Measurements from ENCODE around the gene CYP2A6.

Gene CYP2A6

DNA sequence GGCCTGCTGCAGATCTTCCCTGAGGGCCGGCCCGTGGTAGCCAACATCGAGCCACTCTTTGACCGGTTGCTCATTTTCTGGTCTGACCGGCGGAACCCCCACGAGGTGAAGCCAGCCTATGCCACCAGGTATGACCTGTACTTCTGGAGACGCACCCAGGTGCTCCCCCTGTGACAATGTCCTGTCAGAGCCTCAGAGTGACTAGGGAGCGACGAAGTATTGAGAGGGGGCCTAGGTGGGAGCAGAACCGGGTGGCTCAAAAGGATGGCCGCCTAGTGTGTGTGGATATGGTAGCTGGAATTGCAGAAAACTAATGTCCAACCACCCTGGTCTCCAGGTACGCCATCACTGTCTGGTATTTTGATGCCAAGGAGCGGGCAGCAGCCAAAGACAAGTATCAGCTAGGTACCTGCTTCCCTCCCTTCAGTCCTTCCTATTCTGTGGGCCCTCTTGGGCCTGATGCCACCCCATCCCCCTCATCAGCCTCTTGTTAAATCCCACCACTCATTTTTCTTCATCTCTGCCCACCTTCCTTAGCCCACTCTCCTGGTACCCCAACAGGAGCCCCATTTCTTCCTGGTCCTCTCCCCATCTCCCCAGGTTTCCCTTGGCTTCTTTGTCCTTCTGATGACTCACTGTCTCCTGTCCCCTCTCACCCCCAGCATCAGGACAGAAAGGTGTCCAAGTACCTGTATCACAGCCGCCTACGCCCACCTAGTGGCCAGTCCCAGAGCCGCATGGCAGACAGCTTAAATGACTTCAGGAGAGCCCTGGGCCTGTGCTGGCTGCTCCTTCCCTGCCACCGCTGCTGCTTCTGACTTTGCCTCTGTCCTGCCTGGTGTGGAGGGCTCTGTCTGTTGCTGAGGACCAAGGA, 42.9 kb downstream of the CYP2A6 start:
- TF ChIP-seq, protein P1, sequence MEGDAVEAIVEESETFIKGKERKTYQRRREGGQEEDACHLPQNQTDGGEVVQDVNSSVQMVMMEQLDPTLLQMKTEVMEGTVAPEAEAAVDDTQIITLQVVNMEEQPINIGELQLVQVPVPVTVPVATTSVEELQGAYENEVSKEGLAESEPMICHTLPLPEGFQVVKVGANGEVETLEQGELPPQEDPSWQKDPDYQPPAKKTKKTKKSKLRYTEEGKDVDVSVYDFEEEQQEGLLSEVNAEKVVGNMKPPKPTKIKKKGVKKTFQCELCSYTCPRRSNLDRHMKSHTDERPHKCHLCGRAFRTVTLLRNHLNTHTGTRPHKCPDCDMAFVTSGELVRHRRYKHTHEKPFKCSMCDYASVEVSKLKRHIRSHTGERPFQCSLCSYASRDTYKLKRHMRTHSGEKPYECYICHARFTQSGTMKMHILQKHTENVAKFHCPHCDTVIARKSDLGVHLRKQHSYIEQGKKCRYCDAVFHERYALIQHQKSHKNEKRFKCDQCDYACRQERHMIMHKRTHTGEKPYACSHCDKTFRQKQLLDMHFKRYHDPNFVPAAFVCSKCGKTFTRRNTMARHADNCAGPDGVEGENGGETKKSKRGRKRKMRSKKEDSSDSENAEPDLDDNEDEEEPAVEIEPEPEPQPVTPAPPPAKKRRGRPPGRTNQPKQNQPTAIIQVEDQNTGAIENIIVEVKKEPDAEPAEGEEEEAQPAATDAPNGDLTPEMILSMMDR (conservative IDR thresholded peaks at IDR 0.05; ENCODE audit: low read length) = no peak
- no peak overlapping the region for H3K4me3 ChIP-seq (ENCODE audit: low read length)
- DNase-seq (ENCODE audit: low read depth) = no peak

DNA sequence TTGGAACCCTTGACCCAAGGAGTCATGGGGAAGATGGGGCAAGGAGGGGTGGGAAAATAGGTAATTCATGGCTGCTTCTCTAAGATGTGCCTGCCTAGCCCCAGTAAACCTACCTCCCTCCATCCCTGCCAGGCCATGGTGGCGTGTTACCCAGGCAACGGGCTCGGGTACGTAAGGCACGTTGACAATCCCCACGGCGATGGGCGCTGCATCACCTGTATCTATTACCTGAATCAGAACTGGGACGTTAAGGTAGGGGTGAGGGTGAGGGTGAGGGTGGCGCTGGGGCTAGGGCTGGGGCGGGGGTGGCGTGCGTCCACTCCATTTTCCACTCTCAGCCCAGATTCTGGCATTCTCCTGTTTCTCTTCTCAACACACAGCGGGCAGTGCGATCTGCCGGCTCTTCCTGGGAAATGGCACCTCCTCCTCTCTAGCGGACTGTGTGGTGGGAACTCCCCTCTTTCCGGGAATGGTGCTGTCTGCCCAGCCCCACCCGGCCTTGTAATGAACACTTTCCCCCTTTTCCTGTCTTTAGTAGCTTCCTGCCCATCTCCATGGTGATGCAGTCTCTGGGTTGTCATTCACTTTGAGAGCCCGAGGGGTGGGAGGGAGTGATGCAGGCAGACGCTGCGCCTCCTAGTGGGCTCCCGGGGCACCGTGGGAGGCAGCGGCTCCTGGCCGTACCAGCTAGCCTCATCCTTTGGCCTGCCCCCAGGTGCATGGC, 43.7 kb downstream of the CYP2A6 start:
- TF ChIP-seq, protein P1 (conservative IDR thresholded peaks at IDR 0.05; ENCODE audit: low read length) = peak; percentile 80
- DNase-seq (ENCODE audit: low read depth) = peak; percentile 93
- peak overlapping the region; percentile 9 for H3K4me3 ChIP-seq (ENCODE audit: low read length)

DNA sequence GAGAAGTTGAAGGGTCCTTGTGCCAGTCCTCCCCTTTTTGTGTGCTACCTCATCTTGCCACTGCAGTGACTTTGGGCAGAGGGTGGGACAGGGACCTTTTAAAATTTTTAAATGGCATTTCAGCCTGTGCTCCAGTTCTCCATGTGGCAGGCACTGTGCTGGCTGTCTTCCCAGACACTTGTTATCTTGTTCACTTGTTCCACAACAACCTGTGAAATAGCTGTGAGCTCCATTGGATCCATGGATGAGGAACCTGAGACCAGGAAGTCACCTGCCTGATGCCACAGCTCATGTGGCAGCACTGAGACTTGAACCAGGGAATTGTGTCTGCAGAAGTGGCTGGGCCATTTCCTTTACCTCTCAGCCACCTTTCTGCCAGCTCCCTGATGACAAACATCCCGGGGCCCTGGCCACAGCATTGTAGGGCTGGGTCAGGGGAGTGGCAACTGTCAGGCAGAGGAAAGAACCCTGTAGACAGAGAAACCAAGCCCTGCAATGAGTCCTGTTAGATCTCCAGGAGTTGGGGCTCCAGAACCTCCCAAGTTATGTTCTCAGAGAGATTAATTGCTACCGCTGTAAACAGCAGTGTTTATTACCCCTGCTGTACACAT, 44.9 kb downstream of the CYP2A6 start:
- TF ChIP-seq, protein P1 (conservative IDR thresholded peaks at IDR 0.05; ENCODE audit: low read length) = no peak
- no peak overlapping the region for H3K4me3 ChIP-seq (ENCODE audit: low read length)

DNA sequence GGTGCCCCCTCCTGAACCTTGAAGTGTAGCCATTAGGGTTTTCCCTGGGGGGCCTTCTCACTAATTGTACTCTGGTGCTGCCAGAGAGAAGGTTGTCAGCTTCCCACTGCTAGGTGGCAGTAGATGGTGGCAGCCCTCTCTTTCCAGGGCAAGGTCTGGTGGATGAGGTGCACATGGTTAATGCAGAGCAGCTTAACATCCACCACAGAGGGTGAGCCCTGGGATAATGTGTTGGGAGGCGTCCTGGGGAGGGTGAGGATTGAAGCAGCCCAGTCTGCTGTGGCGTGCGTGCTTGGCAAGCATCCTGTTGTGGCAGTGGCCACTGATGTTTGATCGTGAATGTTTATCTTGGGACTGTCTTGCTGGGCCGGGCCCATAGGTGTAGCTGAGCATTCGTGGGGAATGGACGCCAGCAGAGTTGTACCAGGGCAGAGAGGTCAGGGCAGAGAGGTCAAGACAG, 45.4 kb downstream of the CYP2A6 start:
- no peak overlapping the region for H3K4me3 ChIP-seq (ENCODE audit: low read length)
- DNase-seq (ENCODE audit: low read depth) = no peak
- TF ChIP-seq, protein P1 (conservative IDR thresholded peaks at IDR 0.05; ENCODE audit: low read length) = 0 out of 2 replicates have a peak, but pooled peaks have one; percentile 18

More for the DNA sequence above, 44.9 kb downstream of the CYP2A6 start:
- no peak for DNase-seq (ENCODE audit: low read depth)

GRCh38 chr19:40803857-40804782, 46.1 kb downstream of the CYP2A6 start:
- DNase-seq (ENCODE audit: low read depth) = no peak
- TF ChIP-seq, protein P1 (conservative IDR thresholded peaks at IDR 0.05; ENCODE audit: low read length) = no peak
- H3K4me3 ChIP-seq (ENCODE audit: low read length) = no peak overlapping the region

DNA sequence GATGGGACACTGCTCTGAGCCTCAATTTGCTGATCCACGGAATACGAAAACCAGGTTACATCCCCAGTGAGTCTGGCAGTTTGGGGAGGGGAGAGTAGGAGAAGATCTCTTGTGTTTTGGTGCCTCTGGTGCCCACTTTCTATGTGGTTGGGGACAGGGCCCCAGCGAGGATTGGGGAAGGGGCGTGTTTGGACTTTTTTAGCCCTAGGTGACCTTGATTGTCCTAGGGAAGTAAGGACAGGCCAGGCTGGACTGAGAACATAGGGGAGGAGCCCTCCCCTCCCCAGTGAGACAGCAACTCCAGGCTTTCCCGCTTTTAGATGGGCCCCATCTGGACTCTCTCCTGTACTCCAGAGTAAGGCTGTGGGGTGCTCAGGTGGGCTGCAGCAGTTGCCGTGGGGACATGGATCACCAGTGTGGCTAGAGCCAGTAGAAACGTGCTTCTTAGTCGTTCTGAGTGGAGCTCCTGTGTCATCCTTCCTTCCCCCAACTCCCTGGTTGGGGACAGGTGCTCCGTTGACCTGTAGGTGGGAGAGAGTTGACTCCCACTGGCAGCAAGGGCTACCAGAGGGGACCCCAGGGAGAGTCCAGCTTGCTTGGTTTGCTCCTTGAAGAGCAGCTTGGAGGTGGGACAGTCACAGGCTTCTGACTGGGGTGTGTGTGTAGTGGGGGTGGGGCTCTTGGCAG, 46.9 kb downstream of the CYP2A6 start:
- DNase-seq (ENCODE audit: low read depth) = no peak
- TF ChIP-seq, protein P1 (conservative IDR thresholded peaks at IDR 0.05; ENCODE audit: low read length) = no peak
- peak overlapping the region; percentile 39 for H3K4me3 ChIP-seq (ENCODE audit: low read length)

Data from AG10803 (cell line).